NCI-H524 (cell line): ENCODE results near the gene HSPA12A.

Source experiments
- DNase-seq, 2 experiments: peaks; one replicate each; lab custom pipeline; 2025; lab: John Stamatoyannopoulos, UW

HSPA12A gene

DNA sequence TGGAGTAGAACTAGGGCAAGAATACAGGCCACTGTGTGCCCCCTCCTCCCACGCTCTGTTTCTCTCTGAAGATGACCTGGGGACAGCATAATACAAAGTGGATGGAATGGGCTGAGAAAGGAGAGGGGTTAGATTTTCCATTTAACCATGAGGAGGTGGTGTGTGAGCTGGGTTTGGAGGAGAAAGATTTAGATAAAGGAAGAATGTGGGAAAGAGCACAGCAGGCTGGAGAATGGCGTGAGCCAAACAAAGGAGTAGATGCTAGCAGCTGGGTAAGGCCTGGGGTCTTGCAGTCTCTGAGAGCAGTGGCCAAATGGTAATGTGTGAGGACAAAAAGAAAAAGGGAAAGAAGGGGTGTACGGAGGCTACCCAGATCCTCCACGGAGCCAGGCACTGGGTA lies 113.0 kb downstream of the HSPA12A start:
- DNase-seq: no peak

GRCh38 chr10:116627386-116627933 lies 114.9 kb downstream of the HSPA12A start:
- DNase-seq: peak in 1 of 2 experiments; percentile 24

- DNase-seq: no peak
Observed at GRCh38 chr10:116626815-116627214, 115.6 kb downstream of the HSPA12A start.

DNA sequence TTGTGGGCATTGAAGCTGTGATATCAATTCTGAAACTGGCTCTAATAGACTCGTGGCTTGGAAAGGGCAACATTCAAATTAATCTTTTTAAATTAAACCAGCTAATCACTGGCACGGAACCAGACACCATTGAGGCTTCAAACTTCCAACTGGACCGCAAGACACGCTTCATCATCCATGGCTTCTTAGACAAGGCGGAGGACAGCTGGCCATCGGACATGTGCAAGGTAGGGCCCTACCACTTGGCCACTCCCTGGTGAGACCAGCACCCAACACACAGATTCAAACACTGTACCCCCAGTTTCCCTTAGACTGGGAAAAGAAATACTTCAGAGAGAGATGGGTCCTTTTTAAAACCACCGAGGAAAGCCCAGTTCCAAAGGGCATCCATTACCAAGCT lies 116.5 kb downstream of the HSPA12A start:
- DNase-seq: no peak

DNA sequence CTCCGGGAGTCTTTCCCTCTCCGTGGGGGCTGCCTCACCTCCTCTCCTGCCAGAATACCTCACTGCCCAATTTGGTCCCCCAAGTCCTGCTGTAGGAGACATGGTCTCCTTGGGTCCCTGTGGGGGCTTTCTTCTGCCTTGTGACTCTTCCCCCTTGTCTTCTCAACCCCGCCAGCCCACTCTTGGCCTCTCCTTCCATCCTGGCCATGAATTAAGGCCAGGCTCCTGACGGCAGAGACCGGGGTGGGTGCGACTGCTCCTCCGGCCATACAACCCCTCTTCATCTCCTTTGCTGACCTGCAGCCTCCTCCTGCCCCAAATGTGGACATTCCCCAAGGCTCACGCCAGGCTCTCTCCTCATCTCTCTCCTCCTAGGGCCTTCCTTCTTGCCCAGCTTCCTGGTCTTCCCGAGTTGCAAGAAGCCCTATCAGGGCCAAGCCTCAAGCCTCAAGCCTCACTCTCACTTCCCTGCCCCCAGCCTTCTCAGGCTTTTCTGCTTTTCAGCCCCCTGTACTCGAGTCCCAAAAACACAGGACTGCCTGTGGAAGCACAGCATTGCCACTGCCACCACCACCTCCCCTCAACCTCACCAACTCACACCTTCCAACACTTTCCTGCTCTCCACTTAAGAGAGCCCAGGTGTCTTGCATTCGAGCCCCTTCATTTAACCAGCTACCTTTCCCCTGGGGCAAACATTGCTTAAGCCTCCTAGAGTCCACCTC lies 120.3 kb downstream of the HSPA12A start:
- DNase-seq: no peak

DNA sequence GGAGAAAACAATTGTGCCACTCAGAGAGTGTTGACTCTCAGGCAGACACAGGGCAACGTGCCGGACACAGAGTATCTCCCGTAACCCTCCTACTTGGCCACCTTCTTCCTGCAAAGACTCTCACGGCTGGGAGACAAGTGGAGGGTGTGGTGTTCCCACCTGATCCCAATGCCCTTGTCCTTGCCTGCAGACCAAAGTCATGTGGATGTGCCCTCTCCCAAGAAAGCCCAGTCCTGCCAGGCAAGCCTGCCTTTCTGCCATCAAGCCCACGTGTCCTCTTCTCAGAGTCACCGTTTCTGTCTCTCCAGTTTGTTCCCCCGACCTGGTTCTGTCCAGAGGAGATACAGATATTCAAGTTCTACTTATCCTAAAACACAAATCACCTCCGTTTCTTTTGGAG lies 120.9 kb downstream of the HSPA12A start:
- DNase-seq: no peak
